ENCODE measurements around the gene POLN.

Gene POLN

DNA sequence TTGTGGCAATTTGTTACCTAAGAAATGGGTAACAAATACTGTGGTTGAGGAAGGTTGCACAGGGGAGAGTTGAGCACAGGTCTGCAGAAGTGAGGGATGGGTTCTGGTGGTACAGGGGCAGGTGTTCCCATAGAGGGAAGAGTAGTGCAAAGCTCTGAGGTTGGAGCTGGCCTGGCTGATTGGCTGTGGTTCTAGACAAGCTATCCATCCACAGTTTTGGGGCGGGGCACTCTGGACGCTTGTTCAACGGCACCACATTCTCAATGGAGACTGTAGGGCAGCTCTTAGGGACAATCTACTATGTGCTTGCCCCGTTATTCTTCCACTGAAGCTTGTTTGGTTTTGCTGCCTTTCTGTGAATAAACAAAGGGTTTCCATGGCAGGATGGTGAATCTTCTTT is 147.4 kb downstream of the POLN start:
- TF ChIP-seq, protein P1, sequence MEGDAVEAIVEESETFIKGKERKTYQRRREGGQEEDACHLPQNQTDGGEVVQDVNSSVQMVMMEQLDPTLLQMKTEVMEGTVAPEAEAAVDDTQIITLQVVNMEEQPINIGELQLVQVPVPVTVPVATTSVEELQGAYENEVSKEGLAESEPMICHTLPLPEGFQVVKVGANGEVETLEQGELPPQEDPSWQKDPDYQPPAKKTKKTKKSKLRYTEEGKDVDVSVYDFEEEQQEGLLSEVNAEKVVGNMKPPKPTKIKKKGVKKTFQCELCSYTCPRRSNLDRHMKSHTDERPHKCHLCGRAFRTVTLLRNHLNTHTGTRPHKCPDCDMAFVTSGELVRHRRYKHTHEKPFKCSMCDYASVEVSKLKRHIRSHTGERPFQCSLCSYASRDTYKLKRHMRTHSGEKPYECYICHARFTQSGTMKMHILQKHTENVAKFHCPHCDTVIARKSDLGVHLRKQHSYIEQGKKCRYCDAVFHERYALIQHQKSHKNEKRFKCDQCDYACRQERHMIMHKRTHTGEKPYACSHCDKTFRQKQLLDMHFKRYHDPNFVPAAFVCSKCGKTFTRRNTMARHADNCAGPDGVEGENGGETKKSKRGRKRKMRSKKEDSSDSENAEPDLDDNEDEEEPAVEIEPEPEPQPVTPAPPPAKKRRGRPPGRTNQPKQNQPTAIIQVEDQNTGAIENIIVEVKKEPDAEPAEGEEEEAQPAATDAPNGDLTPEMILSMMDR (IDR thresholded peaks at IDR 0.05; ENCODE audit: low read depth, low read length): no peak
- DNase-seq (ENCODE audit: extremely low read depth, low read depth): no peak

DNA sequence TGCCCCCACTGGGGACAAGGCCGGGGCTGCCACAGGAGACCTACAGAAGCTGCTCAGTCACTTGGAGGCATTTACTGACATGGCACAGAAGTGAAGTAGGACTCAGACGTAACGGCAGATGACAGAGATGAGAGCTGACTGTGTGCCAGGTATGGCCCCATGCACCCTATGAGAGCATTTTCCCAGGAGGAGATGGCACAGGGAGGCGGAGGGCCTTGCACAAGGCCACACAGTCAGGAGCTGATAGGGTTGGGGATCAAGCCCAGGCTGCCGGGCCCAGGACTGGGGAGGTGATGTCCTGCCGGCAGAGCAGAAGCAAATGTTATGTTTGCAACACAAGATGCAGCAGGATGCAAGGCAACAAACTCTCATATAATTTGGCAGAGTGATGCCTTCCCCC is 148.7 kb downstream of the POLN start:
- DNase-seq (ENCODE audit: extremely low read depth, low read depth): no peak
- TF ChIP-seq, protein P1 (IDR thresholded peaks at IDR 0.05; ENCODE audit: low read depth, low read length): no peak

DNA sequence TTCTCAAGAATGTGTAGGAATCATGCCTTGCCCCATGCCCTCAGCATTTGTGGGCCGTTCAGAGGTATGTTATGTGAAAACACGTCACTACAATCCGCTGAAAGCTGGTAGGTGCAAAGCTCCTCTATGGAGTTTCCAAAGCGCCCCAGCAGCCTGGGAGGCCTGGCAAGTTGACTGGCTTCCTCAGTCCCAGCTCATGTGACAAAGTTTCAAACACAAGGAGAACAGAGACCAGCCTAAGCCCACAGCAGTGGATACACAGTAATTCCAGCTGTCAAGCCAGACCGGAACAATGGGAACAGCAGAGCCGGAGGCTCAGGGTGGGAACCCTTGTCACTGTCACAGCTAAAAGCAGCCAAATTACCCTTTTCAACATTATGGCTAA is 149.3 kb downstream of the POLN start:
- TF ChIP-seq, protein P1 (IDR thresholded peaks at IDR 0.05; ENCODE audit: low read depth, low read length): no peak
- DNase-seq (ENCODE audit: extremely low read depth, low read depth): no peak

GRCh38 chr4:2091990-2092668 is 149.8 kb downstream of the POLN start:
- DNase-seq (ENCODE audit: extremely low read depth, low read depth): no peak
- TF ChIP-seq, protein P1 (IDR thresholded peaks at IDR 0.05; ENCODE audit: low read depth, low read length): no peak

GRCh38 chr4:2090642-2091041 is 151.3 kb downstream of the POLN start:
- TF ChIP-seq, protein P1 (IDR thresholded peaks at IDR 0.05; ENCODE audit: low read depth, low read length): no peak
- no peak for DNase-seq (ENCODE audit: extremely low read depth, low read depth)

GRCh38 chr4:2089222-2089621 is 152.7 kb downstream of the POLN start:
- TF ChIP-seq, protein P1 (IDR thresholded peaks at IDR 0.05; ENCODE audit: low read depth, low read length): no peak
- no peak for DNase-seq (ENCODE audit: extremely low read depth, low read depth)

DNA sequence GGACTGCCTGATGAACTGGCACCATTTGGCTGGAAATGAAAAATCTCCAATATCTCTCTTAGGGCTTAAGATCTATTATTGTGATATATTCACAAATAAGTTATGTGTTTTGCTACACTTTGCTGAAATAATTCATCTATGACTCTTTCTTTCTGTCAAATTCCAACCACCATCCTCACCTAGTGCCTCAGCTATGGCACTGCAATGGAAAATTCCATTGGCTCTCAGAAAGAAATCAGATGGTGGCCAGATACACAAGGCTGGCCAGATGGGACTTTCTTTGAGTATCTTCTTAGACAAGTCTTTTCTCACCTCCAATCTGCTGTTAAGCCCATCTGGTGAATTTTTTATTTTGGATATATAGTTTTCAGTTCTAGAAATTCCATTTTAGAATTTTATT is 154.8 kb downstream of the POLN start:
- TF ChIP-seq, protein P1 (IDR thresholded peaks at IDR 0.05; ENCODE audit: low read depth, low read length): no peak
- no peak for DNase-seq (ENCODE audit: extremely low read depth, low read depth)
